ENCODE results near the gene MDC1.
A peak's percentile ranks its signal among the peaks of the same experiment; 100 is the strongest.

MDC1 gene

GRCh38 chr6:30747300-30747687 is 30.2 kb upstream of the MDC1 start:
- DNase-seq (ENCODE audit: low spot score) = no peak

GRCh38 chr6:30744054-30744805 is 27.1 kb upstream of the MDC1 start, which contains the start of gene IER3:
Gene IER3 (minus strand): TSS chr6:30744547. CDS start chr6:30744518, 29 bp downstream.
- peak; percentile 86 for DNase-seq (ENCODE audit: low spot score)

- no peak for DNase-seq (ENCODE audit: low spot score)
These were observed 26.3 kb upstream of the MDC1 start for GRCh38 chr6:30743099-30744053.

GRCh38 chr6:30742316-30743098 is 25.4 kb upstream of the MDC1 start, which contains the start of gene FLOT1:
Gene FLOT1 (minus strand): TSS chr6:30742687. CDS start chr6:30742189, 498 bp downstream.
- DNase-seq (ENCODE audit: low spot score) = peak; percentile 88

GRCh38 chr6:30741789-30742315 is 24.8 kb upstream of the MDC1 start:
- DNase-seq (ENCODE audit: low spot score) = no peak

- no peak for DNase-seq (ENCODE audit: low spot score)
These were observed 24.1 kb upstream of the MDC1 start for GRCh38 chr6:30741063-30741779.

GRCh38 chr6:30740540-30740870 is 23.4 kb upstream of the MDC1 start:
- DNase-seq (ENCODE audit: low spot score) = no peak

- DNase-seq (ENCODE audit: low spot score) = no peak
These were observed 21.5 kb upstream of the MDC1 start for GRCh38 chr6:30738532-30738931.

GRCh38 chr6:30735668-30736314 is 18.7 kb upstream of the MDC1 start:
- no peak for DNase-seq (ENCODE audit: low spot score)

GRCh38 chr6:30732237-30732943 is 15.3 kb upstream of the MDC1 start:
- no peak for DNase-seq (ENCODE audit: low spot score)

- peak; percentile 78 for DNase-seq (ENCODE audit: low spot score)
These were observed 13.7 kb upstream of the MDC1 start for GRCh38 chr6:30730601-30731435.

- DNase-seq (ENCODE audit: low spot score) = no peak
These were observed 11.0 kb upstream of the MDC1 start for GRCh38 chr6:30727920-30728553.

GRCh38 chr6:30726506-30727413 is 9.7 kb upstream of the MDC1 start:
- no peak for DNase-seq (ENCODE audit: low spot score)

GRCh38 chr6:30725713-30726505 is 8.8 kb upstream of the MDC1 start:
- DNase-seq (ENCODE audit: low spot score) = no peak

- DNase-seq (ENCODE audit: low spot score) = no peak
These were observed 8.0 kb upstream of the MDC1 start for GRCh38 chr6:30724906-30725667.

Measured in ecto neural progenitor cell (in vitro differentiated cells).